Stimulated activated CD4-positive, alpha-beta T cell treated with anti-CD3 and anti-CD28 coated beads, TNF-alpha, amount 100 ng/mL, for 4 hours (primary cell): Measurements from ENCODE around the gene MNT.

ENCODE experiments used
- DNase-seq, 3 experiments: peaks; one replicate each; pipeline ENCODE4 v3.0.0-alpha.2; 2020; ENCODE audit warnings: low read depth in 3 of 3

Gene MNT

DNA sequence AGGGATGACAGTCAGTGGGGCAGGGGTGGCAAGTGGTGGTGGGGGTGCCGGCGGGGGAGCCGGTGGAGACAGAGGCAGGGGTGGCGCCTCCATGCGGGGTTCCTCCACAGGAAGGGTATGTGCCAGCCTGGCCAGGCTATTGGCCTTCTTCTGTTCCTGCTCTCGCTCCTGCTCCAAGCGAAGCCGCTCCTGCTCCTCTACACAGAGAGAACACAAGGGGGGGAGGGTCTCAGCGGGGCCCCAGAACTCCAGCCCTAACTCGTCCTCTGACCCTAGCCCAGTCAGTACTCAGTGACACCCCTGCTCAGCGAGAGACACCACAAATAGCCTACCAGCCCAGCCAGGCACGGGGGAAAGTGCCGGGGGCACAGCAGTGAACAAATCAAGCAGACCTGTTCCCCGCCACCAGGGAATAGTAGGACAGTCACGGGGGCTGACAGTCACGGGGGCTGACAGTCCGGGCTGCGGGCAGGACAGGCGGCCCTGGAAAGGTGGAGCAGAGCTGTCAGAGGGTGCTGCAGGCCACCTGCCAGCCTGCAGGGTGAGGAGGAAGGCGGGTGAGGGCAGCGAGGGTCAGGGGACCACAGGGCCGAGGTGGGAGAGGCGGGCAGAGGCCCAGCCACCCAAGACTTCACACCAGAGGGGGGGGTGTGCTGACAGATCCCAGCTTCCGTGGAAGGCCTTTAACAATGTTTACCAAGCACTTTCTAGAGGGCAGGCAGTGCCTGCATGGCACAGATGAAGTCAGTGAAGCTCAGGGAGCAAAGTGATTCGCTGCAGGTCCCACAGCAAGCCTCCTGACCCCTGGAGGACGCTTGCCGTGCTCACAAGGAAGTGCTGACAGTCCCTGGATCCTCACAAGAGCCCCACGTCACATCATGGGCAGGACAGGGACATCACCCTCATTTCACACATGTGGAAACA is 5.3 kb downstream of the MNT start:
- no peak for DNase-seq

DNA sequence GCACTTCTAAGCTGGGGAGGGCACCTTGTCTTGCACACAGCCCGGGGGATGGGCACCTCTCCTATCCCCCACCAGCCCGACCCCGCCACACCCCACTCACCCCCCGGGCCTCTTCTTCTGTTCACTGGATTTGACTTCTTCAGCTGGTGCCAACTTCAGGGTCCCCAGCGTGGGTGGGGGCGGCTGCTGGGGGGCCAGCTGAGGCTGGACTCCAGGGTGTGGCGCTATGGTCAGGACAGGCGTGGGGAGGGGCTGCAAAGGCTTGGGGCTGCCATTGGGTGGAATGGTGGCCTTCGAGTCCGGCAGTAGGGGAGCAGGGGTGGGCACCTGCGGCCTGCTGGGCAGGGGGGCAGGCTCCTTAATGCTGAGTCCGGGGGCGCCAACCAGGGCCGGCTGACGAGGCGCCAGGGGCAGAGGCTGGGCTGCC is 6.1 kb downstream of the MNT start:
- no peak for DNase-seq

DNA sequence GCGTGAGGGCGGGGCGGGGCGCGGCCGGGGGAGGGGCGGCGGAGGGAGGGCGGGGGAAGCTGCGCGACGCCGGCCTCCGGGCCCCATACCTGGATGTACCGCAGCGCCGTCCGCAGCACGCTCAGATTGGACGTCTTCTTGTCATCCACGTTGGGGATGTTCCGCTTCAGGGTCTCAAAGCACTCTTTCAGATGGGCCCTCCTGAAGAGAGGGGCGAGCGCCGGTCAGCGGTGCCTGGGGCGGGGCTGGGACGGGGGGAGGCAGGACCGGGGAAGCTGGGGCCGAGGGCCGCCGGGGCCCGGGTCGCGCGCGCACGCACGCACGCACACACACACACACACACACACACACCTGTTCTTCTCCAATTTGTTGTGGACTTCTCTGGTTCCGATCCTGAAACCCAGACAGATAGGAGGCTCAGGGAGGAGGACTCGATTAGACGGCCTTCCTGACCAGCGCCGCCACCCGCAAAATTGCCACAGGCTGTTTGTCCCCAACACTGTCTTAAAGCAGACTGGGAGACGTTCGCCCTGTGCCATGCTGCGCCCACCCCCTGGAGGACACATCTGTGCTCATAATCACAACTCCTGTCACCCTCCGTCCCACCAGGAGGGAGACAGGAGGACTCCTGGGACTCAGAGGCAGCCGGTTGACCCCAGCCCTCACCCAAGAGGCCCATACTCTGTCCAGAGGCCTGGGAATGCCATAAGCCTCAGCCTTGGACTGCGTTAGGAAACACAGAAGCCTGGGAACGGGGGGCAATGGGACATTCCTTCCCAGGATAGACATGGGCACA is 6.7 kb downstream of the MNT start:
- DNase-seq, result no peak

DNA sequence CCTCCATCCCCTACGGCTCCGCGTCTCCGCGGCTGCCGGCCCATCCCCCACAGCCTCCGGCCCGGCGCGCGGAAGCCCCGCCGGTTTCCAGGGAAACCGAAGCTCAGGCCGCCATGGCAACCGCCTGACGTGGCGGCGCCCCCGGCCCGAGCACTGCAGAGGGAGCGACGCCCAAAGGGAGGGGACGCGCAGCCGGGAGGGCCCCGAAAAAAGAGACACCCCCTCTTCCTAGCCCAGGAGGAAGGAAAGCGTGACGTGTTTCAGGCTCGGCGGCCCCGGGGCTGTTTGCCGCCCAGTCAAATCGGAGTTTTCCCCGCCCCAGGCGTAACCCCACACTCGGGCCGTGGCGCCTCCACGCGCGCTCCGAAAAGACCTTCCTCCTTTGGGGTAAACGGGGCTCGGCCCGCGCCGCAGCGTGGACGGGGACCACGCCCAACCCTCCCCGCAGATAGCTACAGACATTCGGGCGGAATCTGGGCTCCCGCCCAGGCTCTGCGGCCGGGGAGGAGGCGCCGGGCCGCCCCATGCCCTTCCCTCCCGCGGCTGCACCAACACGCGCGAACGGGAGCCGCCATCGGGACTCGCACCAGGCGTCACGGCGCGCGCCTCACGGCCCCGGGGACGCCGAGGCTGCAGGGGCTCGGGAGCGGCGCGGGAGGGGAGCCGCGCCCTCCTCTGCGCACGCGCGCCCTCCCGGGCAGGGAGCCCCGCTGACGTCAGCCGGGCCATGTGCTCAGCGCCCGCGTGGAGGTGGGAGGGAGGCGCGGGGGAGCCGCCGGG is 7.5 kb downstream of the MNT start:
- DNase-seq, result peak; percentile 85 to 88 (median 86)

DNA sequence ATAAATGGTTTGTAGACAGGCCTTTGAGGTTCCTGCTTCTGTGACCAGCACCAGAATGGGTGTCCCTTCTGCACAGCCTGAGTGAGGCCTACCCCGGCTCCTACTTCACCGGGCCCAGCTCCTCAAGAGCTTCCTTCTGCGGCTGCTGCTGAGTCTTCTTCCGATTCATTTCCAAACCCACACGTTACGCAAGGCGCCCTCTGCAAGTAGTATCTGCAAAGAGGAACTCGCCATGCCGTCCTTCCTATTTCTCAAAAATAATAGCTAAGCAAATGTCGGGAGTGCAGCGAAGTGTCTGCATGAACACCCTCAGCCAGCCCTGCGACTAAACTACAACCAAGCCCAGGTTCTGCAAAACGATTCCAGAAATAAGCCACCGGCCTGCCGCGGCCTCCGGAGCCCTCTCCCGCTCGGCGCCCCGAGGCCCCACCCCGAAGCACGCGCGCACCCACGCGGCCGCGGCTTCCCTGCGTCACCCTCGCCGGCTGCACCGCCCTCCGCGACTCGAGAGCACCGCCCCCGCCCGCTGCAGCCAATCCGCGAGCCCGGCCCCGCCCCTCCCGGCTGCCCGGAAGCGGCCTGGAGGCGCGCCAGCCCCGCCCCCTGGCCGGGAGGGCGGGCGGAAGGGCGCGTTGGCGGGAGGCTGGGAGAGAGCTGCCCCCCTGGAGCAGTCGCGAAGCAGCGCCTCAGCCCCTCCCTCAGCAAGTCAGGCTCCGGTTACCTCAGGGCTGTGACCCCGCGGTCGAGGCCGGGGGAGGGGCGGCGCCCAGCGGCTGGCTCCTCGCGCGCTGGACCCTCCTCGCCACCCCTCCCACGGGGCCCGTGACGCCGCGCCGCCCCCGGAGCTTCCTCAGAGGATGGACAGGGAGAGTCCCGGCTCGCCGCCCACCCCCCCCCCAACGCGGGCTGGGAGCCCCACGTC is 8.3 kb downstream of the MNT start:
- DNase-seq, result peak; percentile 96 to 99 (median 97)

DNA sequence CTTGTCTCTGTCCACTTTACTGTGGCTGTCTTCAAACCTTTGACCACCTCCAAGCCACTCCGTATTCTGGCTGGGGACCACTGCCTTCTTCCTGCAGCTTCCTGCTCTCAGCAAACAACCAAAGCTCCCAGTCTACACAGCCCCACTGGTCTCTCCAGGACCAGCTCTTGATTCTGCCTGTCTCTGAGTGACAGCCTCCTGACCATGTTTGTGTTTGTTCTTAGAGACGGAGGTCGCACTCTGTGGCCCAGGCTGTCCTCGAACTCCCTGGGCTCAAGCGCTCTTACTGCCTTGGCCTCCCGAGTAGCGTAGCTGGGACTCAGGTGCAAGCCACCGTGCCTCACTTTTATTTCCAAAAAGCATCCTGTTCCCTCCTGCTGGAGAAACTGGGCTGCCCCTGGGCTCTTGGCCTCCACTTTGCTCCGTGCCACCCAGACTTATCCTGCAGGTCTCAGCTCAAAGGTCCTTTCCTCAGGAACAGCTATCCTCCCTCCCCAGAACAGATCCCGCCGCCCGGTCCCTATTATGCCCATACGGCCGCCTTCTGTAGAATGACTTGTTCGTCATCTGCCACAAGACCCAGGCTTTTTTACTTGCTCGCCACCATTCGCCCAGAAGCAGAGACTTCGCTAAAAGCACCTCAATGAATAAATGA is 9.1 kb downstream of the MNT start:
- no peak for DNase-seq

DNA sequence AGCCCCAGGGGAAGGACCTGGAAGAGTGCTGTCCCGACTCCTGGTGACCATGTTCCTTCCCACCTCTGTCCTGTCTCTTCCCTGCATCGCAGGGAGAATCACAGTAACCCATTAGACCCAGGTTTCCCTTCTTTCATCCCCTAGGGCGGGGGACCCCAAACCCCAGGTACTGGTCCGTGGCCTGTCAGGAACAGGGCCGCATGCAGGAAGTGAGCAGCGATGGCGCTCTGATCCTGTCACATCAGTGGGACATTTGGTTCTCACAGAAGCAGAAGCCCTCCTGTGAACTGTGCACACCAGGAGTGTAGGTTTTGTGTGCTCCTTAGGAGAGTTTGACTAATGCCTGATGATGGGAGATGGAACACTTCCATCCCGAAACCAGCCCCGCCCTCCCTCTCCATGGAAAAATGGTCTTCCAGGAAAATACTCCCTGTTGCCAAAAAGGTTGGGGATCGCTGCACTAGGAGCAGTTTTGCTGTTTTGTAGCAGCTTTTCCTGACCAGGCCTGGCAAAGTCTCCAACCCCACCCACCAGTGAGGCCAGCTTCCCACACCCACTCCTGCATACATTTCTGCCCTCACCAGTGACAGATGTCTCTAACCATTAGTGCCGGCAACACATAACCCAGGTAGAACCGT is 10.5 kb downstream of the MNT start:
- no peak for DNase-seq

DNA sequence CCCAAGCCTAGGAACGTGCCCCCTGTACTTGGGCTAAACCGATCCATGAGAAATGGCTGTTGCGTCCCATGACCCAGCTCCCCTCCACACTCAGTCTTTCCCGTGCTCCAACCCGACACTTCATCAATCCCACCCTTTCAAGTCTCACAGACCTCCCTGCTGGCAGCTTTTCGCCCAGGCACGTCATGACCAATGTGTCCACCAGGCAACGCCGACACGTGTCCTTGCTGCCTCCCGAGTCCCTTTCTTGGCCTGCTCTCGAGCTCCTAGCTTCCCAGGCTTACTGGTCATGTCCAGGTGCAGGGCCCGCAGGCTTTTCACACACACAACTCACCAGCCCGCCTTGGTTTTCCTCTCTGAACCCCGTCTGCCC is 12.2 kb downstream of the MNT start:
- DNase-seq, result no peak

DNA sequence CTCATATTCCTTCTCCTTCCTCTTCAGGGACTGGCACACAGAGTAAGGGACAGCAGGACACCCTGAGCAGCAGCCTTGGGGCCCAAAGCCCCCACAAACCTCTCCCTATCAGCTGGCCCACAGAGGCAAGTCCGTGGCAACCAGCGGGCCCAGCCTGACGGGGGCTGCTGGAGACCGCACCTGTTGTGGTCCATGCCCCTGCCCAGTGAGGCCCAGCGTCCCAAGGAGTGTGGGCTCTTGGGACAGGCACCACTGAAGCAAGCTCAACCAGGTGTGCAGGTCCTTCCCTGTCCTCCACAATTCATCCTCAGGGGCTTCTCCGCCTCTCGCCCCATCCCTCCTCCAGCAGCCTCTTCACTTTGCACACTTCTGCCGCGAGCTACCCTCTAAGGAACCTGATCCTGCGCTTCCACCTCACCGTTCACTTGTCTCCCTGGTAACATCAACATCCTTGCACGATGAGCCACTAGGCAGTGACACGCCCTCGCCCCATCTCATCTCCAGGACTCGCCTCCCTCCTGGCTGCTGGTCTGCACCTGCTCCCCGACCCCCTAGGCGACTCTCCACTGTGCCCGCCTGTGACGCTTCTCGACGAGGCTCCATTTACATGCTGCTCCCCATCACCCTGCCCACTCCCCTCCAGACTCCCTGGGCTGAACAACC is 12.7 kb downstream of the MNT start:
- no peak for DNase-seq

DNA sequence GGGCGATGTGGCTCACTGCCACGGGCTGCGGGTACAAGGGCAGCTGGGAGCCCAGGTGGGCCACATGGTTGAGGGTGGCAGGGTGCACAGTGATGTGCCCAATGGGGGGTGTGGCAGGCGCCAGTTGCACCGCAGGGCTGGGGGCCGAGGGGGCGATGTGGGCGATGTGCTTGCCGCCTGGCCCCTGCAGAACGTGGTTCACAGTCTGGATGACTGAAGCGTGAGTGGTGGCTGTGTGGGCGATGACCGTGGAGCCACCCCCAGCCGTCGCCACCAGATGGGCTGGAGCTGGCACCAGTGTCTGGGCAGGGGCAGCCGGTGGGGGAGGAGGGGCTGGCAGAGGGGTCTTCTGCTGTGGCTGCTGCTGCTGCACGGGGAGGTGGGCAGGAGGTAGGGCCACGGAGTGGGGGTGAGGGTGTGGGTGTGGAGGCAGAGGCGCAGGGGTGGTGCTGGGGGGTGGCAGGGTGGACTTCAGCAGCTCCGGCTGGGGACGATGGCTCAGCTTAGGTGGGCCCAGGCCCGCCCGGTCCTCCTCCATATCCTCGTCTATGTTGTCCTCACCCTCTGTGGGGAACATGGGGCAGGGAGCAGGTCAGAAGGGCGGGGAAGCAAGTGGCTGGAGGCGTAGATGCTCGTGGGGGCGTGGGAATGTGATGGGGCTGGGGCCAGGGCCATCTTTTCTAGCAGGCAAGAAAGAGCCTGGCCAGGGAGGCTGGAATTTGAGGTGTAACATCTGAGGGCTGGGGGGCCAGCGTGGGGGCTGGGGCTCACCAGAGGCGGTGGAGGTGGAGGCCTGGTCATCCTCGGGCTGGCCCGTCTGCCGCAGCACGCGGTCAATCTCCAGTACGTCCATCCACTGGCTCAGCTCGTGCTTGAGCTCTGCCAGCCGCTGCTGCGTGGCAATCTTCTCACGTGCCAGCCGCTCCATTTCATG is 13.5 kb downstream of the MNT start:
- no peak for DNase-seq

DNA sequence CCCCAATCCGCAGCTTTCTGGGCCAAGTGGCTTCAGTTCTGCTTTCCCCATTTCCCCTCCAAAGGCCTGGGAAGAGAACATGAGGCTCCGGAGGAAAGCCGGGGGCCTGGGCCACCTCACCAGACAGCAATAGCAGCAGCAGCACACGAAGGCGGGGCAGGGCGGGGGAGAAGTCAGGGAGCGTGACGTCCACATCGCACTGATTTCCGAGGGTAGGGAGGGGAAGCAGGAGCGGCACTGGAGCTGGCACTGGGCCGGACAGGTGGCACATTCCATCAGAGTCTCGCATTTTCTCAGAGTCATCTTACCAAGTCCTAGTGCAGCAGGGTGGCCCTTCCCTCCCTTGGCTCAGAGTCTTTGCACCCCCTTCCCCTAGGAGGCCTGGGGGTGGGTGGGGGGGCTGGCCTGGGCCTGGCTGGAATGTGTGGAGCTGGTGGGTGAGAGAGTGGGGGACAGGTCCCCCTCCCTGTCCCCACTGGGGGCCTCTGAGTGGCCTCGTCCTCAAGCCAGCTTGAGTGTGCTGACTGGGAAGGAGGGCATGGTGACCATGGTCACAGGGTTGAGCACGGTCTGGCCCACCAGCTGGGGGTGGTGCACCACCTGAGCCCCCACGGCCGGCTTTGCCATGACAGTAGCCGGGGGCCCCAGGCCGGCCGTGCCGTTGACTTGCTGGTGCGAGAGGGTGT is 14.3 kb downstream of the MNT start:
- DNase-seq, result no peak

DNA sequence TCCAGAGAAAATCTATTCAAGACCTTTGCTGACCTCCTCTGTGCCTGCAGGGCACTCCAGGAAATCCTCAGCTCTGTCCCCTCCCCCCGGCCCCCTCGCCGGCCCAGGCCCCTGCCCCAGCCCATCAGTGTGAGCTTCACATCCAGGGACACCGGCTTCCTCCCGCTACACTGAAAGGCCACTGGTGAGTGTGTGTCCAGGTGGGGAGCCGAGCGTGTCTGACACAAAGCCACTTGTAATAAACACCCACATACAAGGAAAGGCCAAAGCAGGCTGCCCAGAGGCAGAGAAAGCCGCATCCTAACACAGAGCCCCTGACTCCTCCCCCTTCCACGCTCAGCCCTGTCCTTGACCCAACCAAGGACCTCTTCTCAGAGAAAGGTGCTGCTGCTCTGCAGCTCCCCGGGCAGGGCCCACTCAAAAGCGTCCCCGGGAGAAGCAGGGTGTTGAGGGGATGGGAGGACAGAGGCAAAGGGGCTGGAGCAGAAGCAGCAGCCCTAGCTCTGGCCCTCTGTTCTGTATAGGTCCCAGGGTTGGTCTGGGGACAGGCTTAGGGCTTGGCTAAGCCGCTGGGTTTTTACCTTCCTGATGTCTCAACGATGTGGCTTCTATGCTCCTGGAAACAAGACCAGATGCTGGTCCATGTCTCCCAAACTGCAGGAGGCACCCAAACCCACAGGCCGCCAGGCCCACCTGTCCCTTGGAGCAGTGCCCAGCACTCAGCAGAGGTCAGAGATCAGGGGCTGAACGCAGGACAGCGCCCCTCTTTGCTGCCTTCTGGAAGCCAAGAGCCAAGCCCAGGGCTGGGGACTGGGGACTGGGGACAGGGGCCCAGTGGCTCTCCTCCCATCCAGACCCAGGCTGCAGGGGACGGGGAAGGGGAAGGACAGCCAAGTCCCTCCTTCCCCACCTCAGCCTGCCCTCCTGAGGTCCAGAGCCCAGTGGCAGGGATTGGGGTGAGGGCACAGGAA is 15.3 kb downstream of the MNT start:
- DNase-seq, result no peak

DNA sequence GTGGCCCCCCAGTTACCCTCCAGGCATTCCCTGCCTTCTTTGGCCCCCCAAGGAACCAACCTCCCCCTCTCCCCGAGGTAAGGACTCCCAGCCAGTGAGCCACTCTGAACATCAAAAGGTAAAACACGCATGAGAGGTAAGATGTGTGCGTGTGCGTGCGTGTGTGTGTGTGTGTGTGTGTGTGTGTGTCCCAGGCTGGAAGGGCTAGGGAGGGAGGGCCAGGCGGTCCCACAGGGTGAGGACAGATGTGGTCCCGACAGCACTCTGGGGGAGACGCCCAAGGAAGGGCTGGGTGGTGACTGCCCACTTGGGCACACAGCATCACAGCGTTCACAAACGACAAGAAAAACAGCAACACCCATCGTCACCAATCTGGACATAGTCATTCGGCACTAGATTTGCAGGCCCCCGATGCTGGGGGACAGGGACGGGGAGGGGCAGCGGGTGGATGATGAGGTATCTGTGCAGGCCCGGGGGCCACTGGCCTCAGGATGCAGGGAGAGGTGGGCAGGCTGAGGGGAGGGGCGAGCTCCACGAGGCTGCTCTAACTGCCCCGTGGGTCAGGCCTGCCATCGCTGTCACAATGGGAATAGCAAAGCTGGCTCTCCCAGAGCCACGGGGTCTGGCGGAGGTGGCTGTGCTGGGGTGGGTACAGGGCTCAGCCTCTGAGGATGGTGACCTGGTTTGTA is 16.3 kb downstream of the MNT start:
- no peak for DNase-seq

DNA sequence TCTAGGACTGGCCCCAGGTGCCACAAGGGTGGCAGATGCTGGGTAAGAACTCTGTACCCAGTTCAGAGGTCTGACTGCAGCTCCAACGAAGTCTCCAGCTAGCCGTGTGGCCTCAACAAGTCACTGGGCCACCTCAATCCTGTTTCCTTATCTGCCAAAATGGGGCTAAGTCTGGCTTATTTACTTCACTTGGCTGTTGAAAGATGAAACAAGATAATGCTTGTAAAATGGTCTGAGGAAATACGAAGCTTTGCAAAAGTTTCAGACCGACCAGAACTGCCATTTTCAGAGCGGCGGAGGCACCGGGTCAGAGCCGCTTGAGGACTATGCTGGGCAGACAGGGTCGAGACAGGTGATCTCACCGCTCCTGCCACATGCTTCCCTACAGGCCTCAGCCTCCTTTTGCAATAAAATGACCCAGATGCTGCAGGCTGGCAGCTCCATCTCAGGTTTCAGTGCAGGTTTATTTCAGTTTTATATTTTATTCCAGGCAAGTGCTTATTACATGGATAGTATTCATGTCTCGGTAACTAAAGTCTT is 17.2 kb downstream of the MNT start:
- no peak for DNase-seq

DNA sequence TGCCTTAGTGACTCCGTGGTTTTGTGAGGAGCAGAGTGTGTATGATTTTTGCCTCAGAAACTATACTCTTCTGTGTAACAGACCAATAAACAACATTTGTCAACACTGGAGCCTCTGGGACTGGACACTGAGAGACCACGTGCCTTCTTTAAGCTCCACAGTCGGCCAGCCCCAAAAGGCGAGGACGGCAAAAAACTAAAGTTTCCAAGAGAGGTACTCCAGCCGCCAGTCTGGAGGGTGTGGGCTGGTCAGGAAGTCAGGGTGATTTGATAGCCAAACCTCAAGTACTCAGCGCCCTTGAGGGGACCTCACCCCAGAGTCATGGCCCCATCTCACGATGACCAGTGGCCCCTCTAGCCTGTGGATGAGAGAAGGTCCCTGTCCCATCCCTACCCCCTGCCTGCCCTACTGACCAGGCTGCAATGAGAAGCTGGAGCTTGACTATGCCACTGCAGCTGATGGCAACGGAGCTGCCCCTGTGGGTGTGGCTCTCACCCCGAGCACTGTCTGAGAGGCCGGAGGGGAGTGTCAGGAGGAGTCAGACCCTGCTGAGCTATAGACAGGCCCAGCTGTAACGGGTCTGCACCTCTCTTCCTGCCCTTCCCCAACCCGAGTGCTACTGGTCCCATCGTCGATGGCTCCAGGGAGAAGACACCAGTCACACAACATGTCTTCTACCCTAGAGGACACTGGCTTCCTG is 19.8 kb downstream of the MNT start:
- no peak for DNase-seq
